ENCODE results near the gene PGLYRP4.
"Not testable (repeated sequence)": the region's sequence is repeated elsewhere in the genome, so short reads cannot be mapped to it uniquely, and the experiment has no call there.

The PGLYRP4 gene

GRCh38 chr1:153355445-153356071, 6.9 kb upstream of the PGLYRP4 start:
- DNase-seq = peak; percentile 70

GRCh38 chr1:153354515-153355193, 6.0 kb upstream of the PGLYRP4 start:
- DNase-seq = no peak

- DNase-seq = peak; percentile 21
Observed at GRCh38 chr1:153353226-153353947, 4.7 kb upstream of the PGLYRP4 start.

GRCh38 chr1:153352523-153352922, 3.9 kb upstream of the PGLYRP4 start:
- DNase-seq = peak; percentile 80

- no peak for DNase-seq
Observed at GRCh38 chr1:153350321-153350957, 1.8 kb upstream of the PGLYRP4 start.

GRCh38 chr1:153349363-153350320, 1.0 kb upstream of the PGLYRP4 start:
- DNase-seq = peak; percentile 17

- no peak for DNase-seq
Observed at GRCh38 chr1:153347856-153348255, 785 bp downstream of the PGLYRP4 start.

GRCh38 chr1:153347049-153347448, 1.6 kb downstream of the PGLYRP4 start:
- not testable (repeated sequence) for DNase-seq

GRCh38 chr1:153346077-153346723, 2.4 kb downstream of the PGLYRP4 start:
- peak; percentile 18 for DNase-seq

GRCh38 chr1:153345187-153346076, 3.2 kb downstream of the PGLYRP4 start:
- DNase-seq = peak; percentile 41

- no peak for DNase-seq
Observed at GRCh38 chr1:153344718-153345025, 4.0 kb downstream of the PGLYRP4 start.

- no peak for DNase-seq
Observed at GRCh38 chr1:153343811-153344717, 4.6 kb downstream of the PGLYRP4 start.

GRCh38 chr1:153343040-153343681, 5.5 kb downstream of the PGLYRP4 start:
- DNase-seq = no peak

- no peak for DNase-seq
Observed at GRCh38 chr1:153342178-153342577, 6.5 kb downstream of the PGLYRP4 start.

GRCh38 chr1:153341431-153341934, 7.2 kb downstream of the PGLYRP4 start:
- no peak for DNase-seq

GRCh38 chr1:153340356-153340755, 8.3 kb downstream of the PGLYRP4 start:
- DNase-seq = no peak

GRCh38 chr1:153339802-153340201, 8.8 kb downstream of the PGLYRP4 start:
- no peak for DNase-seq

GRCh38 chr1:153337980-153338853, 10.4 kb downstream of the PGLYRP4 start:
- no peak for DNase-seq
